ENCODE data around the gene MAGEA8. TPM values are rescaled to one million over a fixed set of nuclear protein-coding genes. Genes with fewer than 3 reads are reported as not detected.

The MAGEA8 gene
- total and polyA plus RNA-seq, 2 experiments from 2014 or later, result 0.34 TPM; not detected in 1

- Histone ChIP-seq H3K4me1 (ENCODE audit: low read depth) (no peaks in the 10 kb centered on the region), H3K36me3 (no peaks in the 10 kb centered on the region), H3K4me3 (no peak overlapping the region), H3K27me3 (no peaks in the 10 kb centered on the region), H3K9me3 (ENCODE audit: low read depth) (no peaks in the 10 kb centered on the region), H3K27ac (no peak overlapping the region)
- no peak for TF ChIP-seq CTCF (IDR thresholded peaks at IDR 0.05; ENCODE audit: low read depth, low read length)
- DNase-seq (ENCODE audit: low read depth in 1 of 2, low spot score in 1 of 2), result no peak
These were observed 35.6 kb upstream of the MAGEA8 start for GRCh38 chrX:149845385-149845784.

GRCh38 chrX:149846789-149847188 is 34.2 kb upstream of the MAGEA8 start:
- H3K27ac ChIP-seq, result no peak overlapping the region
- H3K27me3 ChIP-seq, result no peaks in the 10 kb centered on the region
- no peaks in the 10 kb centered on the region for H3K36me3 ChIP-seq
- no peak for DNase-seq (ENCODE audit: low read depth in 1 of 2, low spot score in 1 of 2)
- no peaks in the 10 kb centered on the region for H3K9me3 ChIP-seq (ENCODE audit: low read depth)
- no peaks in the 10 kb centered on the region for H3K4me1 ChIP-seq (ENCODE audit: low read depth)
- no peak for TF ChIP-seq CTCF (IDR thresholded peaks at IDR 0.05; ENCODE audit: low read depth, low read length)
- H3K4me3 ChIP-seq, result no peak overlapping the region

- no peaks in the 10 kb centered on the region for H3K9me3 ChIP-seq (ENCODE audit: low read depth)
- no peaks in the 10 kb centered on the region for H3K27me3 ChIP-seq
- no peak for TF ChIP-seq CTCF (IDR thresholded peaks at IDR 0.05; ENCODE audit: low read depth, low read length)
- H3K36me3 ChIP-seq, result no peaks in the 10 kb centered on the region
- no peak overlapping the region for H3K4me3 ChIP-seq
- no peak overlapping the region for H3K27ac ChIP-seq
- no peak for DNase-seq (ENCODE audit: low read depth in 1 of 2, low spot score in 1 of 2)
- H3K4me1 ChIP-seq (ENCODE audit: low read depth), result no peaks in the 10 kb centered on the region
These were observed 32.1 kb upstream of the MAGEA8 start for GRCh38 chrX:149848855-149849254.

GRCh38 chrX:149849787-149850186 is 31.2 kb upstream of the MAGEA8 start:
- no peak for DNase-seq (ENCODE audit: low read depth in 1 of 2, low spot score in 1 of 2)
- Histone ChIP-seq H3K9me3 (ENCODE audit: low read depth) (no peaks in the 10 kb centered on the region), H3K4me1 (ENCODE audit: low read depth) (no peaks in the 10 kb centered on the region), H3K4me3 (no peak overlapping the region), H3K27ac (no peak overlapping the region), H3K27me3 (no peaks in the 10 kb centered on the region), H3K36me3 (no peaks in the 10 kb centered on the region)
- no peak for TF ChIP-seq CTCF (IDR thresholded peaks at IDR 0.05; ENCODE audit: low read depth, low read length)

- Histone ChIP-seq H3K9me3 (ENCODE audit: low read depth) (no peaks in the 10 kb centered on the region), H3K4me1 (ENCODE audit: low read depth) (no peaks in the 10 kb centered on the region), H3K4me3 (no peak overlapping the region), H3K36me3 (no peaks in the 10 kb centered on the region), H3K27ac (no peak overlapping the region), H3K27me3 (no peaks in the 10 kb centered on the region)
- no peak for TF ChIP-seq CTCF (IDR thresholded peaks at IDR 0.05; ENCODE audit: low read depth, low read length)
- no peak for DNase-seq (ENCODE audit: low read depth in 1 of 2, low spot score in 1 of 2)
These were observed 29.1 kb upstream of the MAGEA8 start for GRCh38 chrX:149851864-149852263.

GRCh38 chrX:149853925-149854324 is 27.1 kb upstream of the MAGEA8 start:
- Histone ChIP-seq H3K4me3 (no peak overlapping the region), H3K27ac (no peak overlapping the region), H3K9me3 (ENCODE audit: low read depth) (no peaks in the 10 kb centered on the region), H3K4me1 (ENCODE audit: low read depth) (no peaks in the 10 kb centered on the region), H3K36me3 (no peaks in the 10 kb centered on the region), H3K27me3 (no peaks in the 10 kb centered on the region)
- DNase-seq (ENCODE audit: low read depth in 1 of 2, low spot score in 1 of 2), result no peak
- no peak for TF ChIP-seq CTCF (IDR thresholded peaks at IDR 0.05; ENCODE audit: low read depth, low read length)
